Renal pelvis (tissue), 4 donors: ENCODE data around the gene PTPRM. TPM values are rescaled to one million over a fixed set of nuclear protein-coding genes. Genes with fewer than 3 reads are reported as not detected.

Experiments
- DNase-seq: peaks from one replicate; pipeline ENCODE4 v3.0.0-alpha.2; 2013
- polyA plus RNA-seq, 3 donors: library from polyadenylated mRNA; unstranded; fragments of 120-200 nt; gene quantifications; one replicate each; pipeline ENCODE4 v1.2.1, GENCODE V29; 2013; ENCODE audit not compliant: insufficient read length in 3 of 3

Gene PTPRM
- polyA plus RNA-seq, 3 donors, result 77.7 to 97.3 (median 83.7) TPM

GRCh38 chr18:8361941-8362471 is 794.9 kb downstream of the PTPRM start:
- DNase-seq, result no peak

DNA sequence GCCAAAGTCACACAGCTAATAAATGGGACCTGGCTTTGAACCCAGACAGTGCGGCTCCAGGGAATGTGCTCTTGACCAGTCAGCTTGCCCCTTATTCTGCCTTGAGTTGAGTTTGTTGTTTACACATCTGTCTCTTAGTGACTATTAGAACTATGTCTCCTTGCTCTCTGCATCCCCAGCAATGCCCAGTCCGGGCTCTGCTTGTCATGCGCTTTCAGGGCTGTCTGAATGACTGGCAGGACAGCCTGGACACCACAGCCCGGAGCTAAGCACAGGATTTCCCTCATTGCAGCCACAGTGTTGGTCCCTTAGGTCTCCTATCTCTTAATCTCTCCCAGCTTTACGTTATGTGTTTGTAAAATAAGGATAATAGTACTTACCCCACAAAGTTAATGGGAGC is 795.7 kb downstream of the PTPRM start:
- DNase-seq, result no peak

GRCh38 chr18:8364385-8364784 is 797.3 kb downstream of the PTPRM start:
- no peak for DNase-seq

DNA sequence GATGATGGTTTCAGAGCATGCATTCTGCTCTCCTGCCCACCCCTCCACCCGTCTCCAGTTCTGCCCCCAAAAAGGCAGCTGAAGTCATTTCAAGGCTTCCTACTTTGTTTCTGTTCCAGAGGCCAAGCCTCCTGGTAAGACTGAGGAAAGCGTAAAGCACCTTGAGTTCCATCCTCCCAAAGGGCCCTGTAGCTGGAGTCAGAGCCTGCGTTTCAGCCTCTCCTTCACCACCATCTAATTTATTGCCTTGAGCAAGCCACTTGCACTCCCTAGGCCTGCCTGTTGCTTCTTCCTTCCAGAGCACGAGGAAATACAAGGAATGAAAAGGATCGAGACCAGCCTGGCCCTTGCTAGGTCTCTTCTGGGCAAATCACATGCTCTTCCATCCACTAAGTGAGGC is 797.9 kb downstream of the PTPRM start:
- DNase-seq, result no peak

- no peak for DNase-seq
Measured at GRCh38 chr18:8365528-8365927, 798.4 kb downstream of the PTPRM start.

DNA sequence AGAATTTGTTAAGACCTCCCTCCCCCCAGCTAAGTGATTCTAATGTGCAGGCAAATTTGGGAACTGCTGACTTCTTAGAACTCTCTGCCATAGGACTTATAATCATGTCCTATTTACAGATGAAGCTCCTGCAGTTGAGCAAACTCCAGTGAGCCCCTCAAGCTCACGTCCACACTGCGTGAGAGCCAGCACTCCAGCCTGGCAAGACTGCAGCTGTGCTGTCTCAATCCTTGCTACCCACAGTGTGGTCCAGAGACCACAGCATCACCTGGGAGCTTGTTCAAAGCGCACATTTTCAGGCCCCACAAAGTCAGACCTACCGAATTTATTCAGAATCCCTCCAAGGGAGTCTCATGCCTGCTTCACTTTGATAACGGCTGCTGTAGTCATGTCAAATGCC is 799.0 kb downstream of the PTPRM start:
- no peak for DNase-seq

DNA sequence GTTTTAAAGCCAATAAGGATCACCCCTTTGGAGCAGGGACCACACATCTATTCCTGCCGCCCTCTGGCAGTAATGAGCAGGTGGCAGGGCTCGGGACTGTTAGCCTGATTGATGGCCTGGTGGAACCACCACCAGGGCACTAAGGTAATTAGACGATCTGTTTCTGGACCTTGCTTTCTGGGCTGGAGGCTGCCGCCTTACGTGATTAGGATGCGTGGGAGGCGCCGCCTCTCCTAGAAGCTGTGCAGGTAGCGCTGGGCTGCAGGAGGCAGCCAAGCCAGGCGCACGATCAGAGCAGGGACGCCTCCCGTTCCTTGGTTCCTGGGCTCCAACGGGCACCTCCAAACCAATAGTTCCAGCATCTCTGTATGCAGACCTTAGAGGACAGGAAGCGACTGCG is 799.5 kb downstream of the PTPRM start:
- DNase-seq, result no peak

DNA sequence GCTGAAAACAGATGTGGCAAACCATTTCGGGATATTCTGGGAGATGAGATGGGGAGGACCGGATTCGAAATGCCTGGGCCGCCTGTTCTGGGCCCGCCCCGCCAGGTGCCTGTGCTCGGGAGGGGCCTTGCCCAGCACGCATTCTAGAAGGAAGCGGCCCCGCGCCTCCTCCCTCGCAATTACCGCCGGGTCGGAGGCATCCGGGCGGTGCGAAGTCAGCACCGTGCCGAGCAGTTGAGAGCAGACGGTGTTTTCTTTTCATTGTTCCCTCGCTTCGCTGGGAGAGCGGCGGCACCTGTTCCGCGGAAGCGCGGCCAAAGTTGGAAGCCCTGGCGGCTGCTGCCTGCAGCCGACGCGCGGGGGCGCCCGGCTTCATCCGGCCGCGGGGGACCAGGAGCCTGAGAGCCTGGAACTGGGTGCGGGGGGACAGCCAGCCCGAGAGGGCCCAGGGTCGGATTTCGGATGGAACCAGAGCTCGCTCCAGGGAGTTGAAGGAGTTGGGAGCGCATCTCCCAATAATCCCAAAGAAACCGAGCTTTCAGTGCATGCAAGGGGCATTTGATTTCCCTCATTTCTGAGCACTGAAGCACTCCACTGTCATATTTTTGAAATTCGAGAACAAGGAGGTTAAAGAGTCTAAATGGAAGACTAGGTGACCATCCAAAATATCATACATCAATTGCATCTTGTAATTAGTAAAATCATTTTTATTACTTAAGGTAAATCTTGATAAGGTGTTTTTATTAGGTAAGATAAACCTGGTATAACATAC is 800.3 kb downstream of the PTPRM start:
- peak; percentile 62 for DNase-seq

- DNase-seq, result no peak
Measured at GRCh38 chr18:8368512-8369217, 801.5 kb downstream of the PTPRM start.

- no peak for DNase-seq
Measured at GRCh38 chr18:8373486-8373885, 806.4 kb downstream of the PTPRM start.

DNA sequence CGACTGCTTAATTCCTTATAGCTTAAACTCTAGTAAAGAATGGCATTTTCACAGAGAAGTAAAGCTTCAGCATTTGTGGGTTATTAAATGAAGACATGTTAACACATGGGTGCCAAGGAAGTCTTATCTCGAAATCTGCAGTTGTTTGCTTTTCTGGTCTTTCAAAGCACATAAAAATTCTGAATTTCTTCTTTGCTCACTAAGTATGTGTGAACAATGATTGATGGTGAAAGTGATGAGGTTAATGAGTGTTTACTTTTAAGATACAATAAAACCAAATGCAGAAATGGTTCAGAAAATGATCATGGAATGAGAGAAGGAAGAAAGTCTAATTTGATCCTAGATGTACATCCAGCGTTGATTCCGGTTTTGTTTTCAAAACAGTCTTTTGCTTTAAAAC is 807.6 kb downstream of the PTPRM start:
- no peak for DNase-seq

GRCh38 chr18:8375249-8375648 is 808.1 kb downstream of the PTPRM start:
- DNase-seq, result no peak

GRCh38 chr18:8376113-8376512 is 809.0 kb downstream of the PTPRM start:
- DNase-seq, result no peak

- DNase-seq, result no peak
Measured at GRCh38 chr18:8379187-8379941, 812.2 kb downstream of the PTPRM start.

DNA sequence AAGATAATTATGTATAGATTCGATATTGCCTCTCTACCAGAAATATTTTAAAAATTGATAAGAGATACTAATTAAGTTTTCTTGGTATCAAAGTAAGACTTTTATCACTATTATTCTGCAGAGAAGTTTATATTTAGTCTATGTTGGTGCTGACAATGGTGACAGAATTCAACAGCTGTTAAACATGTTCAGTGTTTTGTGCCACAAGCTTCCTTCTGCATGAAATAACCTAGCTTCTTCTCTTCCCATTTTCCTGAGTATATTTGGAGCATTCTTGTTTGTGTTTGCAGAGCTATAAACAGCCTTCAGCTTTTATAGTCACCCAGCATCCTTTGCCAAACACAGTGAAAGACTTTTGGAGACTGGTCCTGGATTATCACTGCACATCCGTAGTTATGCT is 812.9 kb downstream of the PTPRM start:
- no peak for DNase-seq

- DNase-seq, result no peak
Measured at GRCh38 chr18:8380926-8381325, 813.8 kb downstream of the PTPRM start.

DNA sequence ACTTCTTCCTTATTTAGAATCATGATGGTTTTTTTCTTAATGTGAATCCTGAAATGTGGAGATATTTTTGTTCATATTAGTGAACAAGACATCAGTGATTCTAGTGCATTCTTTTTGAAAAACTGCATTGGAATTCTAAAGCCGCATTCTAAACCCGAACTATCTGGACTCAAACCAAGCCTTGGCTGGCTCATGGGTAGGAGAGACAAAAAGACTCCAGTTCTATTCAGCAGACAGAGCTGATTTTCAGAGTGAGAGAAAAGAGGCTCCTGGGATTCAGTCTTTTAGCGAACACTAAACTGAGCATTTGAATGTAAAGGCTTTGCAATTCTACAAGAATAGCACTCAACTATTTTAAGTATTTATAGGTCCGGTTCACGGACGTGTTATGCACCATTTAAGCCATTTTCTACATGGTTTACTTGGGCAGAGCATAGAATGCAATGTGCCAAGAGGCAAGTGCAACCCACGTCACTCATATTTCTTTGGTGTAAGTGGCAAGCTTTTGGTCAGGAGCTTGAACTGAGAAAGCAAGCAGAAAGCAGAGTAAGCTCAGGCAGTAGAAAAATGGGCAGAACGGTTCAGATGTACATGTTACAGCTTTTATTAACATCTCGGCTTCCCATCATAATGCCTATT is 814.8 kb downstream of the PTPRM start:
- DNase-seq, result no peak

- DNase-seq, result no peak
Measured at GRCh38 chr18:8385400-8385799, 818.3 kb downstream of the PTPRM start.

DNA sequence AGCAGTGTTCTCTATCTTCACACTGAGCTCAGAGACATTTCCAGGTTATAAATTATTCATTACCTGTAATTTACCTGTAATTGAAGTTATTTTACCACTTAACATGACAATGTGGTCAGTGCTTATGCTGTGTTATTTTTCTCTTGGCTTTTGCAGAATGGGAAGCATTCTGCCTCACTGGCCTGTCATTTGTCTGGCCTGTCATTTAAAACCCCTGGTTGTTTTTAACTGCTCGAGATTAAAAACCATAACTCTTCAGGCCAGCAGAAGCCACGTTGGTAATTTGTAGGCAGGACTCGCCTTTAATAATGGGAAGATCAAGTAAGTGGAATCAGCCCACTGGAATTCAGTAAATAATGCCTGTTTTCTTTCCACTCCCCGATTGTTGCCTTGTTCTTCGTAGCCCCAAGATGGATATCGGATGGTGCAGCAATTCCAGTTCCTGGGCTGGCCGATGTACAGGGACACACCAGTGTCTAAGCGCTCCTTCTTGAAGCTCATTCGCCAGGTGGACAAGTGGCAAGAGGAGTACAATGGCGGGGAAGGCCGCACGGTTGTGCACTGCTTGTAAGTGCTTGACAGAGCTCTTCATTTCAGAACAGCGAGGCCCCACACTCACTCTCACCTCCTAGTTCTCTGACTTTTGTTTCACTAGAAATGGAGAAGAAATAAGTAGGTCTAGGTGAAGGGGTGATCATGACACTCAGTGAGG is 819.7 kb downstream of the PTPRM start:
- DNase-seq, result no peak

- peak; percentile 78 for DNase-seq
Measured at GRCh38 chr18:8389391-8390340, 822.5 kb downstream of the PTPRM start.
